ENCODE measurements around the gene AIG1. TPM values are rescaled to one million over a fixed set of nuclear protein-coding genes. Genes with fewer than 3 reads are reported as not detected.

Gene AIG1
- total and polyA plus RNA-seq, 2 donors (not counting 1 experiment from before 2014, with no cell fraction given), result 40.6 to 42.2 TPM

DNA sequence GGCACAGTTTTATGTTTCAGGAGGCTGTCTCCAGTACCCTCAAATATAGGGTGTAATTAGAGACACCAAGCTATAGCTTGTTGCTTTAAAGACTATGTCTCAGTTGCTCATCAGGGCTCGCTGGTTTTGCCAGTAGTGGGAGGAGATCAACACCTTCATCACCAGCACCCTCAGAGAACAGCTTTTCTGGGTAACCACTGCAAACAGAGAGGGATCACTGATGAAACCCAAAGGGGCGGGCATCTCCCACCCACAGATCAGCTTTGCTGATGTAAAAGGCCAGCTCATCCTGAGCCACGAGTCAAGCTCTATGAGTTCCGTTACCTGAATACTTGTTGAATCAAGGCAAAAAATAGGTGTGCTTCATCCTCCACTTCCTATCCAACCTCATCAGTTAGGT is 187.7 kb downstream of the AIG1 start:
- no peak overlapping the region for H3K9ac ChIP-seq (ENCODE audit: insufficient read depth, low read length)
- H2AFZ ChIP-seq (ENCODE audit: low read length), result no peak overlapping the region
- H3K4me3 ChIP-seq (replicated peaks in 1 of 4; ENCODE audit: control extremely low read depth in 1 of 4, insufficient read depth in 1 of 4, low read depth in 3 of 4, low read length in 4 of 4), result no peak overlapping the region
- H3K9me3 ChIP-seq (ENCODE audit: control insufficient read depth, insufficient read depth, low read depth, low read length), result no peaks in the 10 kb centered on the region
- H3K27me3 ChIP-seq (ENCODE audit: control insufficient read depth, insufficient read depth, low read length), result no peaks in the 10 kb centered on the region
- TF ChIP-seq EZH2 (IDR thresholded peaks at IDR 0.05; ENCODE audit: low read length, missing control alignments), result no peak
- TF ChIP-seq, protein P1, sequence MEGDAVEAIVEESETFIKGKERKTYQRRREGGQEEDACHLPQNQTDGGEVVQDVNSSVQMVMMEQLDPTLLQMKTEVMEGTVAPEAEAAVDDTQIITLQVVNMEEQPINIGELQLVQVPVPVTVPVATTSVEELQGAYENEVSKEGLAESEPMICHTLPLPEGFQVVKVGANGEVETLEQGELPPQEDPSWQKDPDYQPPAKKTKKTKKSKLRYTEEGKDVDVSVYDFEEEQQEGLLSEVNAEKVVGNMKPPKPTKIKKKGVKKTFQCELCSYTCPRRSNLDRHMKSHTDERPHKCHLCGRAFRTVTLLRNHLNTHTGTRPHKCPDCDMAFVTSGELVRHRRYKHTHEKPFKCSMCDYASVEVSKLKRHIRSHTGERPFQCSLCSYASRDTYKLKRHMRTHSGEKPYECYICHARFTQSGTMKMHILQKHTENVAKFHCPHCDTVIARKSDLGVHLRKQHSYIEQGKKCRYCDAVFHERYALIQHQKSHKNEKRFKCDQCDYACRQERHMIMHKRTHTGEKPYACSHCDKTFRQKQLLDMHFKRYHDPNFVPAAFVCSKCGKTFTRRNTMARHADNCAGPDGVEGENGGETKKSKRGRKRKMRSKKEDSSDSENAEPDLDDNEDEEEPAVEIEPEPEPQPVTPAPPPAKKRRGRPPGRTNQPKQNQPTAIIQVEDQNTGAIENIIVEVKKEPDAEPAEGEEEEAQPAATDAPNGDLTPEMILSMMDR (conservative IDR thresholded peaks at IDR 0.05 in 1 of 2, IDR thresholded peaks at IDR 0.05 in 1 of 2; ENCODE audit: low read depth in 1 of 2, low read length in 2 of 2), result no peak
- no peaks in the 10 kb centered on the region for H3K79me2 ChIP-seq (ENCODE audit: control insufficient read depth, insufficient read depth, low read length)
- DNase-seq (ENCODE audit: low read depth in 2 of 2), result no peak
- H3K4me2 ChIP-seq (ENCODE audit: extremely low read depth, insufficient read depth, low read length), result no peak overlapping the region
- no peaks in the 10 kb centered on the region for H3K36me3 ChIP-seq (ENCODE audit: control insufficient read depth, insufficient read depth, low read length)
- H3K4me1 ChIP-seq (ENCODE audit: control insufficient read depth, extremely low read depth, insufficient read depth, low read length), result no peaks in the 10 kb centered on the region
- H3K27ac ChIP-seq (ENCODE audit: insufficient read depth, low read length), result no peak overlapping the region
- no peaks in the 10 kb centered on the region for H4K20me1 ChIP-seq (ENCODE audit: control insufficient read depth, extremely low read depth, insufficient read depth, low read length)

DNA sequence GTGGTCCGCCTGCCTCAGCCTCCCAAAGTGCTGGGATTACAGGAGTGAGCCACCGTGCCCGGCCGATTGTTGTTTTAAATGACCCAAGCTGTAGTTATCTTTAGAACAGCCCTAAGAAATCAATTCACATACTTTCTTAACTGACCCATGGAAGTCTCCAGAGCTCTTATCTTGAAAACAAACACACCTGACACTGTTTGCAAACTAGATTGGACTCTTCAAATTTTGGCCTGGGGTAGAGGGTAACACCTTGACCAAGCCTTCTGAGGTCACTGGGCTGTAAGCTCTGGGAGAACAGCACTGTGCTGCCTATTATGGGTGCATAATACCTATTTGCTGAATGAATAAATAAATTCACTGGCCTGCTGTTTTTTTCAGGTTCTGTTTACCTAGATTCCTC is 190.6 kb downstream of the AIG1 start:
- Histone ChIP-seq H3K27ac (ENCODE audit: insufficient read depth, low read length) (no peak overlapping the region), H4K20me1 (ENCODE audit: control insufficient read depth, extremely low read depth, insufficient read depth, low read length) (no peaks in the 10 kb centered on the region), H3K4me2 (ENCODE audit: extremely low read depth, insufficient read depth, low read length) (no peak overlapping the region), H2AFZ (ENCODE audit: low read length) (no peak overlapping the region), H3K9me3 (ENCODE audit: control insufficient read depth, insufficient read depth, low read depth, low read length) (no peaks in the 10 kb centered on the region), H3K4me1 (ENCODE audit: control insufficient read depth, extremely low read depth, insufficient read depth, low read length) (no peaks in the 10 kb centered on the region), H3K4me3 (replicated peaks in 1 of 4; ENCODE audit: control extremely low read depth in 1 of 4, insufficient read depth in 1 of 4, low read depth in 3 of 4, low read length in 4 of 4) (no peak overlapping the region), H3K36me3 (ENCODE audit: control insufficient read depth, insufficient read depth, low read length) (no peaks in the 10 kb centered on the region), H3K9ac (ENCODE audit: insufficient read depth, low read length) (no peak overlapping the region), H3K27me3 (ENCODE audit: control insufficient read depth, insufficient read depth, low read length) (no peaks in the 10 kb centered on the region), H3K79me2 (ENCODE audit: control insufficient read depth, insufficient read depth, low read length) (no peaks in the 10 kb centered on the region)
- no peak for DNase-seq (ENCODE audit: low read depth in 2 of 2)
- TF ChIP-seq EZH2 (IDR thresholded peaks at IDR 0.05; ENCODE audit: low read length, missing control alignments), result no peak
- TF ChIP-seq, protein P1 (conservative IDR thresholded peaks at IDR 0.05 in 1 of 2, IDR thresholded peaks at IDR 0.05 in 1 of 2; ENCODE audit: low read depth in 1 of 2, low read length in 2 of 2), result no peak

DNA sequence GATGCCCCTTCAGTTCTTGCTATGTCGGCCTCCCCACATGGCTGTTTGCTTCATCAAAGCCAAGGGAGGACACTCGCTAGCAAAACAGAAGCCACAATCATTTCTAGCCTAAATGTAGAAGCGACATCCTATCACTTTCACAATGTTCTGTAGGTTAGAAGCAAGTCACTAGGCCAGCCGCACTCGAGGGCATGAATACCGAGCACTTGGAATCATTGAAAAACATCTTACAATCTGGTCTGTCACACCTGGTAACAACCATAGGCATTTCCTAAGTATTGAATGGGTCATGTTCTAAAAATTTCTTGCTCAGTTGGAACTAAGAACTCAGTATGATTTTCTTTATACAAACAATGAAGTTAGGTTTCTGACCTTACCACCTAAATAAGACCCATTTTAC is 192.3 kb downstream of the AIG1 start:
- Histone ChIP-seq H3K4me3 (replicated peaks in 1 of 4; ENCODE audit: control extremely low read depth in 1 of 4, insufficient read depth in 1 of 4, low read depth in 3 of 4, low read length in 4 of 4) (no peak overlapping the region), H3K27me3 (ENCODE audit: control insufficient read depth, insufficient read depth, low read length) (no peaks in the 10 kb centered on the region), H3K4me2 (ENCODE audit: extremely low read depth, insufficient read depth, low read length) (no peak overlapping the region), H3K9me3 (ENCODE audit: control insufficient read depth, insufficient read depth, low read depth, low read length) (no peaks in the 10 kb centered on the region), H3K79me2 (ENCODE audit: control insufficient read depth, insufficient read depth, low read length) (no peaks in the 10 kb centered on the region), H3K9ac (ENCODE audit: insufficient read depth, low read length) (no peak overlapping the region), H3K36me3 (ENCODE audit: control insufficient read depth, insufficient read depth, low read length) (no peaks in the 10 kb centered on the region), H3K4me1 (ENCODE audit: control insufficient read depth, extremely low read depth, insufficient read depth, low read length) (no peaks in the 10 kb centered on the region), H2AFZ (ENCODE audit: low read length) (no peak overlapping the region), H3K27ac (ENCODE audit: insufficient read depth, low read length) (no peak overlapping the region), H4K20me1 (ENCODE audit: control insufficient read depth, extremely low read depth, insufficient read depth, low read length) (no peaks in the 10 kb centered on the region)
- TF ChIP-seq EZH2 (IDR thresholded peaks at IDR 0.05; ENCODE audit: low read length, missing control alignments), result no peak
- TF ChIP-seq, protein P1 (conservative IDR thresholded peaks at IDR 0.05 in 1 of 2, IDR thresholded peaks at IDR 0.05 in 1 of 2; ENCODE audit: low read depth in 1 of 2, low read length in 2 of 2), result no peak
- no peak for DNase-seq (ENCODE audit: low read depth in 2 of 2)
